SK-N-DZ (cell line): ENCODE results near the gene KANK4.

Source experiments
- DNase-seq: peaks from one replicate; pipeline ENCODE4 v3.0.0-alpha.2; 2015; ENCODE audit warnings: low spot score

The KANK4 gene

GRCh38 chr1:62307446-62307845, 11.8 kb downstream of the KANK4 start:
- DNase-seq: no peak

- no peak for DNase-seq
Observed at GRCh38 chr1:62306065-62306464, 13.2 kb downstream of the KANK4 start.

- no peak for DNase-seq
Observed at GRCh38 chr1:62304975-62305374, 14.3 kb downstream of the KANK4 start.

DNA sequence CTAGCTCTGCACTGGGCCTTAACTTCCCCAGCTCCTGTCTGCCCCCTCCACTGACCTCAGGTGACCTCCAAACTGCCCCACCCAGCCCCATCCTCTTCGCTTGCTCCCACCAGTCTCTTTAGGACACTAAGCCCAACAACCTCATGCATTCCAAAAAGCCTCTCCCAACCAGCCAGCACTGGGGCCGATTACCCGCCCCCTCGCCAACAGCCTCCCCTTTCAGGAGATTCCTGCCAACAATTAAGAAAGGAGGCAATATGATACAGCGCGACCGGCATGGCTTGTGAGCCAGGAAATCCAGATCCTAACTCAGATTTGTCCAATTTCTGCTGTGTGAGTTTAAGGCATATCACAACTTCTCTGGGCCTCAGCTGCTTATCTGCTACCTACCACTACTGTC, 14.7 kb downstream of the KANK4 start:
- no peak for DNase-seq

- DNase-seq: no peak
Observed at GRCh38 chr1:62301726-62302390, 17.4 kb downstream of the KANK4 start.

DNA sequence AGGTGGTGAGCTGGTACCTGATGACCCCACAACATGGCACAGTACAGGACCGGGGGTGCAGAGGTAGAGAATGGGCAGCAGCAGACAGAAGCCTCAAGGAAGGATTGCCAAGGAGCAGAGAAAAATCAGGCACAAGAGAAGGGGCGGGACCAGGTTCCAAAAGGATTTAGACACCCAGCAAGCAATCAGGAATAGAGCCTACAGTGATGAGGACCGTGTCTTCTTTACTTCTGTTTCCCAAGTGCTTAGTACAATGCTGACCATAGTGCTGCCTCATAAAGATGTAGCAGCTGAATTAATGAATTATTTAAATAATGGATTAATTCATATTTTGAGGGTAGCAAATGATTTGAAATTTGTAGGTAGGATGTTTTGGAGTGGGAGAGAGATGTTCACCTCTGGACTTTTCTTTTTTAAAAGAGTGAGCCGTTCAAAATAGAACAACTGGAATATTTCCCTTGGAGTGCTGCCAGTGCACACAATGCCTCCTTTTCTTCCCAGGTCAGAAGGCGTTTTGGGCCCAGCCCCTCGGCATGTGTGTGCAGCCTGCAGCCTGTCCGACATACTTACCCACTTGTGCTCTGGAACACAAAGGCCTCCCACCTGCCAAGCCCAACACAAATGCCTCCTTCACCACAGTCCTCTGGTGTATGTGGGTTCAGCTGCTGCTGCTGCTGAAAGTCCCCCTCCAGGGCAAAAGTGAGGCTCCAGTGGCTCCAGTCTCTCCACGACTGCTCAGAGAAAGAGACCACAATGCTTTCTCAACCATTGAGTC, 19.6 kb downstream of the KANK4 start:
- no peak for DNase-seq

GRCh38 chr1:62295921-62296491, 23.2 kb downstream of the KANK4 start:
- no peak for DNase-seq

DNA sequence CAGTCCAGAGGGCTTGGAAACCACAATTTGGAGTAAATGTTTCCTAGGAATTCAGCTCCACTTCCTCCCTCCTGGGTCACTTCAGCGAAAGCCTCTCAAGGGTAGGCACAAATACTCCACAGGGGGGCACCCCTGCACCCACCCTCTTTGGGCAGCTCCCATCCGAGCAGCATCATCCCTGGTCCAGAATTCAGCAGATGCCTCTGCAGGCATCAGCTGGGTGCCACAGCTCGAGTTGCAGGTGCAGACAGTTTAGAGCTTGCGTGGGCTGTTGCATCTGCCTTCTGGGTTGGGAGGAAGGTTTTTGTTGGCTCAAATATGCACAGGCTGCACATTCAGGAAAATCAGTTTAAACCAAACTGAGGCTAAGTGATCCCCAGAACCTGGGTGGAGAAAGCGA, 25.0 kb downstream of the KANK4 start:
- DNase-seq: peak; percentile 68

- DNase-seq: no peak
Observed at GRCh38 chr1:62288662-62289061, 30.6 kb downstream of the KANK4 start.

DNA sequence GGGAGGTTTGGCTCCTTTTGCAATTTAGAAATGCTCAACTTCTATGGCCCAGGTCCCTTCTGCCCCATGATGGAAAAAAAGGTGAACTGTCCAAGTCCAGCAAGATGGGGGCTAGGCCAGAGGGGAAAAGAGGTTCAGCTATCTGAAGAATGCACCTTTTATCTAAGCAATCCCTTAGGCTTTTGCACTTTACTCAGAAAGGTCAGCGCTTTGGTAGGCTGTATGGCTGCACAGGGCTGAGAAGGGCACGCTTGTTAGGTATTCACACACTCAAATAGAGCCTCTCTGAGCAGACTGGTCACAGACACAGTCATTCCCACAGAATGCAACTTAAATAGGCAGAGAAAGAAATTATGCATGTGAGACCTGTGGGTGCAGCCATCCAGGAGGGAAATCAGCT, 31.0 kb downstream of the KANK4 start:
- no peak for DNase-seq

DNA sequence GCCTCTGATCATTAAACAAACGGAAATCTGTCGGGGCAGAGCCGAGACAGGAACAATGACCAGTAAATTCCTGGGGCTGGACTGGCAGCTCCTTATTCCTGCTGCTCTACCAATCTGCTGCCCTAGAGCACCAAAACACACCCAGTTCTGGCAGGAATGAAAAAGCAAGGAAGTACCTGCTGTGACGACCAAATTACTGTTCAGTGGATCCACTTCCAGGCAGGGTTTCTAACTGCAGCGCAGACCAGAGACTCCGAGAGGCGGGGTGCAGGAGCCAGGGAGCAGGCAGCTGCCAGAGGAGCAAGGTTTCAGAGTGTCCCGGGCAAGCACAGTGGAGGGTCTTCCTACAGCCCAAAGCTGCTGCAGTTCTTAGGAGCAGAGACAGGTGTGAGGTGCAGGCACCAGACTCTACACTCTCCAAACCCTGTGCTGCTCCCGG, 32.4 kb downstream of the KANK4 start:
- DNase-seq: no peak

DNA sequence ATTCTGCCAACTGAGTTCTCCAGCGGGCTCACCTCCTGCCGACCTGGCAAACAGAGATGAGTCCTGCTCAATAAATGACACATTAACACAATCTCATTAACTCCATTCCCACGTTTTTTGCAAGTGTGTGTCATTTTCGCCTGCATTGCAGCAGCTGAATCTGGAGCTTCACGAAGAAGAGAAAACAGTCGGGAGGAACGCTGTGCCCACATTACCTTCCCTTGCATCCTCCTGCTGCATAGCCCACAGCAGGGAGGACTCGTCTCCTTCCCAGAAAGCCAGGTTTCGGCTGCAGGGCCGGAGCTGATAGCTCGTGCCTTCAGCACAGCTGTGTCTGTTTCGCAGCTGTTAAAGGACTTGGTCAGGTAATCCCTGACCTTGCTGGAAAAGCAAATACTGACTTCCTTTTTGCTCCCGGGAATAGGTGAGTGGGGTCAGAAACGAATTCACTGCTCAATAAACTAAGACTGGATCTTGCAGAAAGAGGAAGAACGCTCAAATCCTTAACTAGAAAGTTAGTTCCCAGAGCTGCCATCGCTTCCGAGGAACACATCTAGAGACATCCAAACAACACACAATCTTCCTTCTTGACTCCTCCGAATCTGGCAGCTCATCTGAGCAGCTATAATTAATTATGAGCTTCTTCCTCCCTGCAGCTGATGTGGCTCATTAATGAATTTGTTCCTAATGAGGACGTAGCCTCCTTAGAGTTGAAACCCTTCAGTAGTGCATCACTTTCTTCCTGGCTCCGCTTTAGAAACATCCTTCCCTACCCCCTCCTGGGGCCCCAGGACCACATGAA, 33.0 kb downstream of the KANK4 start:
- DNase-seq: no peak

DNA sequence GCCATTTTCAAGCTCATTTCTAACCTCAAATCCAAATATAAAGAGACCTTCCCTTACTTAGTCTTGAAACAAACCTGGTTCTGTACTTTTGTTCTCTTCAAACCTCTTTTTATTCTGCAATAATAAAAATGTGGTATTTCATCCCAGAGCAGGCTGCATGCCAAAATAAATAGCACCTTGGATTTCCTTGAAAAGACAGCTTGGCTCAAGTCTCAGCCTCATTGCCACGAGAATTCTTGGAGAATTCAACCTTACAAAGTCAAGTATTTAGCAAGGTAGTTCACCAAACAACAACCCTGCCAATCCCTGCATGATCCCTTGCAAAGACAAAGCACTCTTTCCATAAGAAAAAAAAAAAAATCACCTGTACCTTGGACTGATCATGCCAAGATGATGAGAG, 33.8 kb downstream of the KANK4 start:
- no peak for DNase-seq

GRCh38 chr1:62283986-62284385, 35.2 kb downstream of the KANK4 start:
- DNase-seq: no peak

- no peak for DNase-seq
Observed at GRCh38 chr1:62282909-62283755, 36.1 kb downstream of the KANK4 start.

- no peak for DNase-seq
Observed at GRCh38 chr1:62281922-62282555, 37.2 kb downstream of the KANK4 start.

DNA sequence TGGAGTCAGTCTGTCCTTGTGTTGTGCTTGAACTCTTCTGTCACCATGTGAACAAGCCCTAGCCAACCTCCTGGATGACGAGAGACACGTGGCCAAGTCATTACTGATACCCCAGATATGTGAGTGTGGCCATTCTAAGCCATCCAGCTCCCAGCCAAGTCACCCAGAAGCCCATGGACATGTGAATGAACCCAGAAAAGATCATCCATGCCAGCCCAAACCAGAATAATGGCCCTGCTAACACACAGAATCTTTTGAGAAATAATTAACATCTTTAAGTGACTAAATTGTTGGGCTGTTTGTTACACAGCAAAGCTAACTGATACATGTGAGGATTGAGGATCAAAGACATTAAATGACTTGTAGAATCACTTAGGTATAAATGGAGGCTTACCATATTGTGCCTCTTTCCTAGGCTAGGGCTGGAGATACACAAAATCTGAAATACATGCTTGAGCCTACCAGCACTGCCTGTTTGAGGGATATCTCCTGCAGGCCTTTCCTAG, 38.2 kb downstream of the KANK4 start:
- no peak for DNase-seq

DNA sequence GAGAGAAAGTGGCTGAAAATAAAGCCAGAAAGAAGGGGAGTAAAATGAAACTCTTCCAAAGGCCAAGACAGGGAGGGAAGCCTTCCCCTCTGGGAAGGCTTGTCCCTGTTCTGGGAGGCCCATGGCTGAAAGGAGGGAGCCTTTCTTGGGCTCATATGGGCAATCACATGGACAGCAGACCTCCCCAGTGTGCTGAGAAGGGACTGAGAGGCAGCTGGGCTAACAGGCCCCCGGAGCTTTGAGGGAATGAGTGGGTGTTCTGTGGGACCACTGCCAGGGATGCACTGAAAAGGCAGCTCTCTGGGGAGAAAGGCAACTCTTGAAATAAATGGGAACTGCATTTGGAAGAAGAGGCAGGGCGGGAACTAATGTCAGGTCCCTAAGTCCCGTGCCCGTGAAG, 39.1 kb downstream of the KANK4 start:
- no peak for DNase-seq

DNA sequence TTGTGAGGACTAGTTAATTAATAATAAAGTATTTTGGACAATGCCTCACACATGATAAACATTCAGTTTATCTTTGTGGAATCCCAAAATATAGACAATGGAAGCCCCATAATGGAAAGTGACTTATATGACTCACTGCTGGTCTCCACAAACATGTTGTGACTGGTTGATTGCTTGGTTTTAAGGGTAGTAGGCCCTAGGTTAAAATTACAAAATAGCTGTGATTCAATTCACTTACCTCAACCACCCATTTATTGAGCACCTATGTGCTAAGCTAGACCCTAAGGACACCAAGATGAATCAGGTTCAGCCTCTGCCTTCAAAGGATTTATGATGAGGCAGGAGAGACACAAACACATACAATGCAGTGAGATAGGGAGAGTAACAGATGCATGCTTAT, 42.4 kb downstream of the KANK4 start:
- DNase-seq: no peak
